ENCODE measurements around the gene ABCD1.
"Not testable (repeated sequence)": the region's sequence is repeated elsewhere in the genome, so short reads cannot be mapped to it uniquely, and the experiment has no call there.

Gene ABCD1

DNA sequence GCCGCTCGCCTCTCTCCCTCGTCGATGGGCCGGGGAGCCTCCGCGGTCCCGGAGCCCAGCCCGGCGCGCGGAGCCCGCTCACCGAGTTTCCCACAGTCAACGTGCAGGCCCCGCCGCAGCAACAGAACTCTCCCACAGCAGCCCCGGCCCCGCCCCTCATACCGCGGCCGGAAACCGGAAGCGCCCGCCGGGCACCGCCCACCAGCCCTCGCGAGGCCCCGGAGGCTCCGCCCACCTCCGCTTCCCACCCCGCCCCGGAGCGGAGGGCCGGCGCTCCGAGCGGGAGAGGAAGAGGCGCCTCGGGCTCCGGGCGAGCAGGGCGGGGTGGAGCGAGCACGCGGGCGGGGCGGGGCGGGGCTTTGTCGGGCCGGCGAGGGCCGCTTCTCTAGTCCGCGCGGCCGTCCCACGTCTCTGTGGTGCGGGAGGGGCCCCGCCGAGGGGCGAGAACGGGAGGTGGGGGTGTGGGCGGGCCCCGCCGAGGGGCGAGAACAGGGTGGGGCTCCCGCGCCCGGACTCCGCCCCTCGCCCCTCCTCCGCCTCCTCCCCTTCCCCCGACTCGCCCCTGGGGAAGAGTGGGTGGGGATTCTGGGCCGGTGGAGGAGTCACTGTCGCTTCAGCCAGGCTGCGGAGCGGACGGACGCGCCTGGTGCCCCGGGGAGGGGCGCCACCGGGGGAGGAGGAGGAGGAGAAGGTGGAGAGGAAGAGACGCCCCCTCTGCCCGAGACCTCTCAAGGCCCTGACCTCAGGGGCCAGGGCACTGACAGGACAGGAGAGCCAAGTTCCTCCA, at the start of gene ABCD1, which contains the start of gene BCAP31:
TSS of gene ABCD1 (plus strand) at position 605 of the 787 bp plus-strand sequence. CDS start 411 bp downstream, outside the sequence.
TSS of gene BCAP31 (minus strand) at position 136 of the 787 bp plus-strand sequence. CDS start 1,143 bp downstream, outside the sequence.
- DNase-seq (ENCODE audit: low read depth): peak; percentile 82

DNA sequence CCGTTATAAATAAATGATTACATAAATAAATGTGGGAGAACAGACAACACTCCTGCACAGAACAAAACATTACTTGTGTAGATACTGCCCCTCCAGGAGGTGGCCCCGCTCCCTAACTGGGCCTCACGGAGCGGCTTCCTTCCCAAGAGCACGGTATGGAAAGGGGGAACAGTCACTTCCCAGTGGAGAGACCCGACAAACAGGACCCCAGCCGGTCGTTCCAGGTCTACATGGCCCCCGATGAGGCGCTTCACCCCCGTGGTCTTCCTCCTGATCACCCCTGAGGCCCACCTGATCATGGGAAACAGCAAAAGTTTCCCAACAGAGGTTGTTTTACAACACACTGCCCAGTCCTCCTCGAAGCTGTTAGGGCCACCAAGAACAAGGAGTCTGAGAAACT, 43.5 kb upstream of the ABCD1 start:
- DNase-seq (ENCODE audit: low read depth): no peak

DNA sequence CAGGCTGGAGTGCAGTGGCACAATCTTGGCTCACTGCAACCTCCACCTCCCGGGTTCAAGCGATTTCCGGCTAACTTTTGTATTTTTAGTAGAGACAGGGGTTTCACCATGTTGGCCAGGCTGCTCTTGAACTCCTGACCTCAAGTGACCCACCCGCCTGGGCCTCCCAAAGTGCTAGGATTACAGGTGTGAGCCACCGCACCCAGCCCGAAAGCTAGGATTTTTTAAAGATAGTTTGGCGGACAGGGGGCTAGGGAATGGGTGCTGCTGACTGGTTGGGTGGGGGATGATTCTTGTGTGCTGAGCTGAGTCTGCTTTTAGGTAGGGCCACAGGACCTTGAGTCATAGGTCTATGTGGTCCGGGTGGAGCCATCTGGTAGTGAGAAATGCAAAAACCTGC, 41.2 kb upstream of the ABCD1 start:
- not testable (repeated sequence) for DNase-seq (ENCODE audit: low read depth)

DNA sequence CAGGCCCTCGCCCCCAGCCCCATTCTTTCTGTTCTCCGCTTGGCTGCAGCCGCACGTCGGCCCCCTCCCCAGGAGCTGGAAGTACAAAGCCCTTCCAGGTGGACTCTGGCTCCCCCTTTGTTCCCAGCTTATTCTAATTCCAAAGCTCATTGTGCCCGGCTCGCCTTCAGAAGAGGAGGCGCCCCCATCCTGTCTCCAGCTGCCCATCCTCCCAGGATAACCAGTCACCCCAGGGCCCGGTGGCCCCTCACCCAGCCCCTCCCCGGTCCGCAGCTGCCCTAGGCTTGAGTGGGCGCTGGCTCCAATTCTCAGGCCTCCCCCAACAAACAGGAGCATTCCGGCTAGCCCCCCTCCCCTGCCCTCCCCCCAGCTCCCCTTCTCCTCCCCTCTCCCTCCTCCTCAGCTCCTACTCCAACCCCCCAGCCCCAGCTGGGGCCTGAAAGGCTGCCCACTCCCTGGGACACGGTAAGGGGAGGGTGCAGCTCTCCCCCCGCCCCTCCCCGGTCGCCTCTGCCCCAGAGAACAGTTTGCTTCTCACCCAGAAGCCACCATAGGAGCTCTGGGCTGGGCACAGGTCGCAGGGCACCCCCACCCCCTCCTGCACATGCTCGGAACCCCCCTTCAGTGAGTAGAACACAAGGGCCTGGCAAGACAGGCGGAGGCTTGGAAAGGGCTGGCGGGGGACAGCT, 40.0 kb upstream of the ABCD1 start:
- DNase-seq (ENCODE audit: low read depth): no peak

DNA sequence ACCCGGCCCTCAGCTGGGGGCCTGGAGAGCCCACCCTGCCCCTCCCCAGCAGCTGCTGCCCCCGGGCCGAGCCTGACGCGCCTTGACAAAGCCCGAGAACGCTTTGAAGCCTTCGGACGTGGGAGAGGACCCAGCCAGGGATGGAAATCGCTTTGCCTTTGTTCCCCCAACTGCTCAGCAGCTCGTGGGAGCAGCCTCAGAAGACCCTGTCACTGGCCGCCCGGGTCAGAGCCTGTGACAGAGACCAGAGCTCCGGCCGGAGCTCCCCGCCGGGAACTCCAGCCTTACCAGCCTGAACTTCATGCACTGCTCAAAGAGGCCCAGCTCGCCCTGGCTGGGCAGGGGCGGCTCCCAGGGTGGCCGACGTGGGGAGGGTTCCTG, 39.5 kb upstream of the ABCD1 start:
- no peak for DNase-seq (ENCODE audit: low read depth)

DNA sequence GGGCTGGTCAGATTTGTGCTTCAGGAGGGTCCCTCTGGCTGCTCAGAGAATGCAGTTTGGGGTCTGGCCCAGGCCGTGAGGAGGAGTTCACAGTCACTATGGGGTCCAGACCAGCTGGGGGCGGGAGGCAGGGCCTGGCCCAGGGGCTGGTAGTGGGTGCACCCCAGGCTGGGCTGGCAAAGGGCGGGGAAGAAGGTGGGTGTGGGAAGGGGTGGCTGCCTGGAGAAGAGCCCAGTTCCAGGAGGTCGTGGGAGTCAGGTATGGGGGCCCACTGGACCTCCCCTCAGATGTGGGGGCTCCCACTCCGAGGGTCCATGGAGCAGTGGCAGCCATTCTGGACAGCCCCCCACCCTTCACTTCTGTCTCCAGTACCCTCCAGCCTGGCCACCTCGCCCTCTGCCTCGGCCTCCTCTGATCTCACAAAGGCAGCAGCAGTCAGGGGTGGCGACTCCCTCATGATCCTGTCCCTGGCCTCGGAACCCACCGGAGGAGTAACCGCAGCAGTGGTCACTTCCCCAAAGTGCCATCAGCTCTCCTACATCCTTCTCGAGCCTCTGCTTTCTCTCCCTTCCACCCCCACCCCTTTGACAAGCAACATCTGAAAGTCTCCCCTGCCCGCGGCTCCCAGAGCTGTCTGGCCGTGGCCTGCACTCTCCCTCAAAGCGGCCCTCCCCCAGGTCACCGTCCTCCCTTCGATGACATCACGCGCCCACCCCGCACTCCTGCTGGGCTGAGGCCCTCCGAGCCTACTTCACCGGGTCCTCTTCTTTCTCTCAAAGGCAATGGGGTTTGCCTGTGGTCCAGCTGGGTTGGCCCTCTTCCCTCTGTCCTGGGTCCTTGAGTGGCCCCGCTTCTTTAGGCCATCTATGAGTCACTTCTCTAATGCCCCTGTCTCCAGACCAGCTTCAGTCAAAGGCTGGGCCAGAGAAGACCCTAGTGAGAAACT, 38.6 kb upstream of the ABCD1 start:
- no peak for DNase-seq (ENCODE audit: low read depth)

DNA sequence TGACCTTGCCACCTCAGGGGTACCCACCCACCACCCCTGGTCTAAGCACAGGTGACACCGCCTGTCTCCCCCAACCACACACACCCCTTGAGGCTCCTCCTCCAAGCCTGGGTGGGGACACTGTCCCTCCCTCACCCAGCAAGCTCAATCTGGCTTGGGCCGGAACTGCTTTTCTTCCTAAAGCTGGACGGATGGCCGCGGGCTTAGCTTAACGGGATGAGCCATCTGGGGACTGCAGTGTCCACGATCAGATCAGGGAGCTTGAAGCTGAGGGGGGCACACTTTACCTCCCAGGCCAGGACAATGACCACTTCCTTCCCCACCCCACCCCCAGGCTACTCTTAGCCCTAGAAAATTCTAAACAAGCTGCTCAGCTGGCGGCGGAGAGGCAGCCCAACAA, 37.9 kb upstream of the ABCD1 start:
- DNase-seq (ENCODE audit: low read depth): no peak

DNA sequence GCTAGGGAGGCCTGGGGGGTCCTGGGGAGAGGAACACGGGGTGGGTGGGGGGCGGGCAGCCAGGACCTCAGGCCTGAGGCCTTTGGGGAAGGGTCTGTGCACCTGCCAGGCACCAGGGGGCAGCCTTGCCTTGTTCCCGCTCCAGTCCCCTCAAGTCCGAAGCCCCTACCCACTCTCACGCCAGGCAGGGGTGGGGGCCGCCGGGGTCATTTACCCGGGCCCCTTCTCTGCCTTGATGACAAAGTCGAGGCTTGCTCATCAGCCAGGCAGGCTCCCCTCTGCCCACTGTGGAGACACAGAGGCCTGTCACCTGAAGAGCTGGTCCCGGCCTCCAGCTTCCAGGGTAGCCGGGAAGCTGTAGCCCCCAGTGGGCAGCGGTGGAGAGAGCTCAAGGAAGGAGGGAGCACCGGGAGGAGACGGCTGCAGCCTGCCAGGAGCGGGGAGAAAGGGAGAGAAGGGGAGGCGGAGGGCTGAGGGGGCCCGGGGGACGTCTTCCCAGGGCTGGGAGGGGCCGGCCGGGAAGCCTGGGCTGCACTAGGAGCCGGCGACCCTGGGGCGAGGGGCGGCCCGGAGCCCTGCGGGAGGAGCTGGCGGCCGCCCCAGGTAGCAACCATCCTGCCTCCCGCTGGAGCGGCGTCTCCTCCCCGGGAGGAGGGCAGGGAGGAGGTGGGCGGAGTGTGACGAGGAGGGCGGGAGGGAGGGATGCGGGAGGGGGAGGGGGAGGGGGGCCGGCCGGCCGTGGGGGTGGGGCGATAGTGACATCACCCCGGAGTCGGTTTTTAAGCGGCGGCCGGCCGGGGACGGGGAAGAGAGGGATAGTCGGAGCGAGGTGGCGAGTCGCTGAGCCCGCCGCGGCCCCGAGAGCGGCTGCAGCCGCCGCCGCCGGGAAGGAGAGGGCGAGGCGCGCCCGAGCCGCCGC, 37.3 kb upstream of the ABCD1 start, which contains the start of gene SLC6A8:
TSS of gene SLC6A8 (plus strand) at position 806 of the 919 bp plus-strand sequence. CDS start 649 bp downstream, outside the sequence.
- DNase-seq (ENCODE audit: low read depth): peak; percentile 19

DNA sequence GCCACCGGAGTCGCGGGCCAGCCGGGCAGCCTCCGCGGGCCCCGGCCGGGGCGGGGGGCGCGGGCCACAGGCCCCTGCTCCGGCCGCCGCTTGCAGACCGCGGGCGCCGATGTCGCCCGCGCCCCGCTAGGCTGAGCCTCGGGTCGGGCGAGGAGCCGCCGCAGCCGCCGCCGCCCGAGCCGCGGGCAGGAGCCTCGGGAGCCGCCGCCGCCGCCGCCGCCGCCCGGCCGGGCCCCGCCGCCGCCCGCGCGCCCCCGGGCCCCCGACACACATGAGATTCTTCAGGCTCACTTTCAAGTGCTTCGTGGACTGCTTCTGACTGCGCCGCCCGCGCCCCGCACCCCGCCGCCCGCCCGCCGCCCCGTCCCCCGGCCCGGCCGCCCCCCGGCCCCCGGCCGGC, 36.6 kb upstream of the ABCD1 start:
- DNase-seq (ENCODE audit: low read depth): no peak

DNA sequence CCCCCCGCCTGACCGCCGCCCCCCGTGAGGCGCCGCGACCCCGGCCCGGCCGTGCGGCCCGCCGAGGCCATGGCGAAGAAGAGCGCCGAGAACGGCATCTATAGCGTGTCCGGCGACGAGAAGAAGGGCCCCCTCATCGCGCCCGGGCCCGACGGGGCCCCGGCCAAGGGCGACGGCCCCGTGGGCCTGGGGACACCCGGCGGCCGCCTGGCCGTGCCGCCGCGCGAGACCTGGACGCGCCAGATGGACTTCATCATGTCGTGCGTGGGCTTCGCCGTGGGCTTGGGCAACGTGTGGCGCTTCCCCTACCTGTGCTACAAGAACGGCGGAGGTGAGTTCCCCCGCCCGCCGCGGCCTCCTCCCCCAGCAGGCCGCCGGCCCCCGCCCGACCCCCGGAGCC, 36.1 kb upstream of the ABCD1 start:
- no peak for DNase-seq (ENCODE audit: low read depth)

DNA sequence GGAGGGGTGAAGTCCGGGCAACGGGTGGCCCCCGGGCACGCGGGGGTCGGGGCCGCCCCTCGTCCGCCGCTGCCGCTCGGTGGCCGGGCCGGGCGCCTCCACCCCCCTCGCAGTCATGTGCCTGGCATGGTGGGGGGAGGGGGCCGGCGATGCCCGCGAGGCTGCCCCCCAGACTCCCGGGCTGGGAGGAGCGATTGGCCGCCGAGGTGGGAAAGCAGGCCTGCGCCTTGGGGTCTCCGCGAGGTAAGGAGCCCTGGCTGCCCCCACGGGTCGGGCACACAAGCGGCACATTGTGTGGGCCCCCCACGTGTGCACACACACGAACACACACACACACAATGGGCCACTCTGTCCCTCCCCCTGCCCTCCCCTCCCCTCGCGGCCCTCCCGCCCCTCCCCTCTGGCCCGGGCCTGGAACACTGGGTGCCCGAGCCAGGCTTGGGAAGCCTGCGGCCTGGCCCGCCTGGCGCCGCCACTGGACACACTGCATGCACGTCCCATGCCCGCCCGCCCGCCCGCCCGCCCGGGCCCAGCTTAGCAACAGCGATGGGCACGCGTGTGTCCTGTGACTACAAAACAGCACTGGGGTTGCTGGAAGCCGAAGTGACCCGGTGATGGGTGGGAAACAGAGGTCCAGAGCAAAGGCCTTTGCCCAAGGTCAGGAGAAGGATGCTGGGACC, 35.6 kb upstream of the ABCD1 start:
- no peak for DNase-seq (ENCODE audit: low read depth)

DNA sequence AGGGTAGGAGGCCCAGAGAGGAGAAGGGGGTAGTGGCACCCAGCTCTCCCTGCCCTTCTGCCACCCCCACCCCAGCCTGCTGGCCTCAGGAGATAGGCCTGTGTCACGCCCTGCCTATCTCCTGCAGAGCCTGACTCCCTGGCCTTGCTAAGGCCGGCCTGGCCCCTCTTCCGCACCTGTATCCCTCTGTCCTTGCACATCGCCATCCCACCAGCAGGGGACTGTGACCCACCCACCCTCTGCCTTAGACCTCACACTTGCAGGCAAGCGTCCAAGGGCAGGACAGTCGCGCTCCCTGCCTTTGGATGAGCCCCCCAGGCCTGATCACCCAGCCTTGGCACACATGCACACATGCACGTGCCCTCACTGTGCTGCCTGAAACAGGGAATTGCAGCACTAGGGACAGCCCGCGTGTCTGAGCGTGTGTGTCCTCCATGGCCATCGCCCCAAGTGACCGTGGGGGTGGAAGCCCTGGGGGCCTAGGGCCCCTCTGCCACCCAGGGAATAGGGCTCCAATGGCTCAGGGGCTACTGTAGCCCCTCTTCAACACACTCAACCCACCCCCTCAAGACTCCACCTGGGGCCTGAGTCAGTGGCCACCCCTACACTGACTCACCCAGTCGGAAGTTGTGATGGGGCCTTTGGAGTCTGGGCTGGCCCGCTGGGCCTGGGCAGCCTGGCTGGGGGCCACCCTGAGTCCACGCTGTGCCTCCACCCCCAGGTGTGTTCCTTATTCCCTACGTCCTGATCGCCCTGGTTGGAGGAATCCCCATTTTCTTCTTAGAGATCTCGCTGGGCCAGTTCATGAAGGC, 34.8 kb upstream of the ABCD1 start:
- DNase-seq (ENCODE audit: low read depth): no peak

DNA sequence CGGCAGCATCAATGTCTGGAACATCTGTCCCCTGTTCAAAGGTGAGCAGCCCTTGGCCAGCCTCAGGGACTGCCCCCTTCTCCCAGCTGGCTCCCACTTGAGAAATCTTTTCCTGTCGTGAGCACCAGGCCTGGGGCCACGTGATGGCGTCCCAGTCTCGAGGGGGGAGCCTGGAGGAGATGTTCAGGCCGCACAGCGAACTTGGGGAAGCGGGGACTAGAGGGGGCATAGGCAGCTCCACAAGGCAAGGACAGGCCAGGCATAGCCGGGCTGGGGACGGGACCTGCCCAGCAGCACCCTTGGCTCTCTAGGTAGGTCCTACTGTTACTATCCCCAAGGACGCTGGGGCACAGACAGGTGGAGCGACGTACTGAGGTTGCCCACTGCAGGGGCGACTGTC, 34.2 kb upstream of the ABCD1 start:
- no peak for DNase-seq (ENCODE audit: low read depth)

DNA sequence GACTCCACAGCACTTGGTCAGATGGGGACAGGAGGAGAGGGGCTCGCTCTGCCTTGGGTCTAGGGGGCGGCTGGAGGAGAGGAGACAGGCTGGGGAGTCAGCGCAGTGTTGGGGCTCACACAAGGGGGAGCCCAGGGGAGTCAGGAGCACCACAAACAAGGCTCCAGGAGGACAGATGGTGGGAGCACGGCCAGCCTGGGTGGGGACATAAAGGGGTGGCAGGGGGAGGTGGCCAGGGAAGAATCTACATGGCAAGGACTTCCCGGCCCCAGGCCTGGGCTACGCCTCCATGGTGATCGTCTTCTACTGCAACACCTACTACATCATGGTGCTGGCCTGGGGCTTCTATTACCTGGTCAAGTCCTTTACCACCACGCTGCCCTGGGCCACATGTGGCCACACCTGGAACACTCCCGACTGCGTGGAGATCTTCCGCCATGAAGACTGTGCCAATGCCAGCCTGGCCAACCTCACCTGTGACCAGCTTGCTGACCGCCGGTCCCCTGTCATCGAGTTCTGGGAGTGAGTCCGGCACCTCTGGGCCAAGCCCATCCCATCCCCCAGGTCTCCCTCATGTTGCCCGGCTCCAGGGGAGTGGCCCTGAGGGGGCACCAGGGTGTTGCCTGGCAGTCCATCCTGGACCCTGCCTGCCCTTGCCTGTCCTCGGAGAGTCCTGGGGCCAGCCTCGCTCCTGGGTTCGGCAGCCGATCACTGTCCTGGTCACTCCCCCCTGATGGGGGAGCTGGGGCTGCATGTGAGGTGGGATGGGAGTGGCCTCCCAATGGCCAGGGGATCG, 33.4 kb upstream of the ABCD1 start:
- not testable (repeated sequence) for DNase-seq (ENCODE audit: low read depth)

DNA sequence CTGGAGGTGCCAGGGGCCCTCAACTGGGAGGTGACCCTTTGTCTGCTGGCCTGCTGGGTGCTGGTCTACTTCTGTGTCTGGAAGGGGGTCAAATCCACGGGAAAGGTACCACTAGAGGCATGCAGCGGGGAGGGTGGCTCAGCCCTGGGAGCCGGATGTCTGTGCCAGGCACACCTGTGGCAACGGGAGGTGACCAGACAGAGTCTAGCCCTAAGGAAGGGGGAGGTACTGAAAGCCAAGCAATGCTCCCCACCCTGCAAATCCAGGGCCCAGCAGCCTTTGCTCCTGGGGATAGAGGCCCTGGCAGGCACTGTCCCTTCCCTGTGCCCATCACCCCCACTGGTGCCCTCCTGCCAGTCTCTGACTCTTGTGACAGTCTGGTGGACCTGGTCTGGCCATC, 32.7 kb upstream of the ABCD1 start:
- DNase-seq (ENCODE audit: low read depth): no peak

DNA sequence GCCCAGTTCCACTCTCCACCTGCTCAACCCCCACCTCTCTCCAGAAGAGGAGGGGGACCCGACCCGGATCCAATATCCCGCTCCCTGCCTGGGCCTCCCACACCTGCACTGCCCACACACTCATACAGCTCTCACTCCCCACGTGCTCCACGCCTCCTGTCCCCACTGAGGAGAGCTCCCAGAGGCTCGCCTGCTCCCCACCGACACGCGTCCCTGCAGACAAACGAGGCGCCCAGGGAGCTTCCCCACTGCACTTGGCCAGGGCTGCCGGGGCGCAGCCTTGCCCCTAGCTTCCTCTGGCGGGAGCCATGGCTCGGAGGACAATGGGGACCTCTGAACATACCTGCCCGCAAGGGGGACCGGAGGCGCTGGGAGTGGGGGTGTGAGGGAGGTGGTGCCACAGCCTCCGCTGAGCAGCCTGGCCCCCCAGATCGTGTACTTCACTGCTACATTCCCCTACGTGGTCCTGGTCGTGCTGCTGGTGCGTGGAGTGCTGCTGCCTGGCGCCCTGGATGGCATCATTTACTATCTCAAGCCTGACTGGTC, 32.0 kb upstream of the ABCD1 start:
- no peak for DNase-seq (ENCODE audit: low read depth)

DNA sequence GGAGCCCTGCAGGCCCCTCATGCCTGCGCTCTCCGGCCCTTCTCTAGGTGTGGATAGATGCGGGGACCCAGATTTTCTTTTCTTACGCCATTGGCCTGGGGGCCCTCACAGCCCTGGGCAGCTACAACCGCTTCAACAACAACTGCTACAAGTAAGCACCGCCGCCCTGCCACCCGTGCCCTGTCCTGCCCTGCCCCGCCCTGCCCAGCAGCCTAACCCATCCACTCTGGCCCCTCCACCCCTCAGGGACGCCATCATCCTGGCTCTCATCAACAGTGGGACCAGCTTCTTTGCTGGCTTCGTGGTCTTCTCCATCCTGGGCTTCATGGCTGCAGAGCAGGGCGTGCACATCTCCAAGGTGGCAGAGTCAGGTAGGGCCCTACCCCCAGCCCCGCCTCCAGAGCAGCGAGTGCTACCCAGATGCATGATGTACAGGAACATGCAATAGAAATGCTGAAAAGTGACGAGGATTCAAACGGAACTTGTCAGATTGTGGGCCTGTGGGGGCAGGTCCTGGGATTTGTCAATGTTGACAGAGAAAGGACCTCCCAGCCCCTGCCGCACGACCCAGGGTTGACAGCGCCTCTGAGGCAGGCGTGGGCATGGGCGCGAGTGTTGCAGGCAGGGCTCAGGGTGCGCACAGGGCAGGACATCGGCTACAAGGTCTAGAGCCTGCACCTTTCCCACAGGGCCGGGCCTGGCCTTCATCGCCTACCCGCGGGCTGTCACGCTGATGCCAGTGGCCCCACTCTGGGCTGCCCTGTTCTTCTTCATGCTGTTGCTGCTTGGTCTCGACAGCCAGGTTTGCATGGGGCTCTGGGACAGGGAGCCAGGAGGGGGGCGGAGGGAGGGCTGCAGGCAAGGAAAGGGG, 31.2 kb upstream of the ABCD1 start:
- DNase-seq (ENCODE audit: low read depth): no peak
